ENCODE measurements around the gene RBMS3.

The RBMS3 gene

DNA sequence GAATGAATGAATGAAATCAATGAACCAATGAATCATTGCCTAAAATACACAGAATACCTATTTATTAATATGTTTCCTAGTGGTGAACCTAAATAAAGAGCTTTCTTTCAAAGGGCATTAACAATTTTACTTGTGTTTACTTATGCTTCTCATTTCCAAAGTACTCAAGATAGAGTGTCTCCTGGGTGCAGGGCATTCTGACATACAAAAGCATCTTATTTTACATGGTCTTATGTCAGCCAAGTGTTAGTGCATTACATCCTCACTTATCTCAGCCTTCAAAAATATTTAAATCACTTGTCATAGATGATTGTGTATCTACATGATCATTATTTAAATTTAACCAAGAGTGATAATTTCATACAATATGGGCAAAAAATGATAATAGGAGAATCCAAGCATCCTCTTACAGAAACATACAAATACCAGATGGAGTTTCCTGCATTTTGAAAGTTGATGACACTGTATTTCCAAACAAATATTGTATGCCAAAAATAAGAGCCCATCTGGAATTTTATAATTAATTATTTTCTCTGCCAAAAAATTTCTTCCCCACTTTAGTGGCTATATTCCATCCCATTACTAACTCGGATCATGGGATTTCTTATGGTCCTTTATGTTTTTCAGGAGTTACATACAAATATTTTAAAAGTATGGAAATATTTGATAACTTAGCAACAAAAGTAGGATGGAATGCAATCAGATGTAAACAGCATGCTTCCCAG lies 279.0 kb downstream of the RBMS3 start:
- DNase-seq (ENCODE audit: low read depth in 1 of 2, low spot score in 1 of 2), result no peak

DNA sequence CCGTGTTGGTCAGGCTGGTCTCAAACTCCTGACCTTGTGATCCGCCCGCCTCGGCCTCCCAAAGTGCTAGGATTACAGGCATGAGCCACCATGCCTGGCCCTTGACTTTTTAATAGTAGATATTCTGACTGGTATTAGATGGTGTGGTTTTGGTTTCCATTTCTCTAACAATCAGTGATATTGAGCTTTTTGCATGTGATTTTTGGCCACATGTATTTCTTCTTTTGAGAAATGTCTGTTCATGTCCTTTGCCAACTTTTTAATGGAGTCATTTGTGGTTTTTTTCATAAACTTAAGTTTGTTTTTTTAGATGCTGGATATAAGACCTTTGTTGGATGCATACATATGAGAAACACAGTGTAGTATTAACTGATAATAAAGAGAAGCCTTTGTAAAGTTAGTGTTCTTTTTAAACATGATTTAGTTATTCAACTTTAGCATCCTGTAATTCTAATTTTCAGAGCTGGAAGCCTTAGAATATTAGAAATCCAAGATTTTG lies 280.8 kb downstream of the RBMS3 start:
- DNase-seq (ENCODE audit: low read depth in 1 of 2, low spot score in 1 of 2), result no peak

DNA sequence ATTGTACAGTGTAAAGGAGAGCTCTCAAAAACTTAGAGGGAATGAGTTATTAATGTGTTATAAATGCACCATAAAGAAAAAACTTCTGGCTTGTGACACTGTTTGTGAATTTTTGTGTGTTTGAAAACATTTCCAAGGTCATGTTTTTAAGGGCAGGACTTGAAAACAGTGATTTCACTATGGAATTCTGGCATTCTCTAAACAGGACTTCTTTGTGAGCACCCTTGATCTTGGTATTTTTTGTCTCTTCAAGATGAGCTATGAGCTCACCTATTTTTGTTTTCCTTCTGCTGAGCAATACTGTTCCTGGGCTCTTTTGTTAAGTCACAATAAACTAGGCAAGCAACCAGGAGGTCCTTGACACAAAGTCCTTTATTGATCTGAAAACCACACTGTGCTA lies 284.4 kb downstream of the RBMS3 start:
- DNase-seq (ENCODE audit: low read depth in 1 of 2, low spot score in 1 of 2), result no peak

DNA sequence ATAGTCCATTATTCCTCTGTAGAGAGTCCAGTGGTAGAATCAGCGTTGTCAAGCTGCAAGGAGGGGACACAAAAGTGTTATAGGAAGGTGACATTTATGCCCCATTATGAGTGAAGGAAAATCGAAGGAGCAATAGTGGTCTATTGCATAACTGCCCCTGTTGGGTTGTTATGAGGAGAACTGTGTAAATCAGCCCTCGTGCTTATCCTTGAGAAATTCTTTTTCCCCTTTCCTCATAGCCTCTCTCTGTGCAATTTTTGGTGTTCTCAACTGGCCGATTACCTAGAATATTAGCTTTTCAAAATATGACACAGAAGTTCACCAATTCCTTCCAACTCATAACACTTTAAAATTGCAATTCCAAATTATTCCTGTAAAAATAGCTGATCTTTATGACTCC lies 286.6 kb downstream of the RBMS3 start:
- no peak for DNase-seq (ENCODE audit: low read depth in 1 of 2, low spot score in 1 of 2)

DNA sequence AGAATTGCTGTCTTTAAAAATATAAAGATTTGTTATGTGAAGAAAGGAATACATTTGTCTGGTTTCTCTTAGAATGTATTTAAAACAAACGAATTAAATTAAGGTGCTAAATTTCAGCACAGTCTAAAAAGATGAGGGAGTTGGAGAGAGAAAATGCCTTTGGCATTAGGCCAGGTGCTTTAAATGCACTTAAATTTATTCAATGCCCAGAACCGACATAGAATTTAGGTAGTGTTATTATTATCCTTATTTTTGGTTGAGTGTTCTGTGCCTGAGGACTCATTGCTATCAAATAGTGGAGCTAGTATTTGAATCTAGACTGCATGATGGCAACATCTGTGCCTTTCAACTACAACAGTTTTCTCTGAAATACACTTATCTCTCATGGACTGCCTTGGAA lies 287.5 kb downstream of the RBMS3 start:
- no peak for DNase-seq (ENCODE audit: low read depth in 1 of 2, low spot score in 1 of 2)

DNA sequence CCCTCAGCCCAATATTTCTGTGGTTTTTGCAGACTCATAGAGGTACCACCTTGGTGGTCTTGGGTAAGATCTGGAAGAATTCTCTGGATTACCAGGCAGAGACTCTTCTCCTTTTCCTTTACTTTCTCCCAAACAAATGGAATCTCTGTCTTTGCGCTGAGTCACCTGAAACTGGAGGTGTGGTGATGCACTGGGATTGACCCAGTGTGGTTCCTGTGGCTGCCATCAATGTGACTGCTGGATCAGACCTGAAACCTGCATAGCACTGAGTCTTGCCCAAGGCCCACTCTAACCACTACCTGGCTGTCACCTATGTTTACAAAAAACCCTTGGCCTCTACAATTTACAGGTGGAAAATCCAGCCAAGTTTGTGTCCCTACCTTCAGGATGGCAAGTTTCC lies 295.3 kb downstream of the RBMS3 start:
- DNase-seq (ENCODE audit: low read depth in 1 of 2, low spot score in 1 of 2), result no peak

DNA sequence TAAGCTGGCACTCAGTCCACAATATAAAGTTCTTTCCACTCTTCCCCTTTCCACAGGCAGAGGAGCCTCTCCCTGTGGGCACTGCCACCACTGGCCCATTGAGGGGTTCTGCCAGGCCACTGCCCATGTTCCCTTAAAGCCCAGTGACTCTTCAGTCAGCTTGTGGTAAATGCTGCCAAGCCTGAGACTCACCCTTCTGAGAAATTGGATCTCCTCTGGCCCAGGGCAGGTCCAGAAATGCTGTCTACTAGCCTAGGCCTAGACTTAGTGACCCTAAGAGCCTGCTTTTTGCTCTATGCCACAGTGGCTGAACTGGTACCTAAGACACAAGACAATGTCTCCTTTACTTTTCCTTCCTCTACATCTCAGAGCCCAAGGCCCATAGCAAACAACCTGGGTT lies 295.8 kb downstream of the RBMS3 start:
- no peak for DNase-seq (ENCODE audit: low read depth in 1 of 2, low spot score in 1 of 2)

DNA sequence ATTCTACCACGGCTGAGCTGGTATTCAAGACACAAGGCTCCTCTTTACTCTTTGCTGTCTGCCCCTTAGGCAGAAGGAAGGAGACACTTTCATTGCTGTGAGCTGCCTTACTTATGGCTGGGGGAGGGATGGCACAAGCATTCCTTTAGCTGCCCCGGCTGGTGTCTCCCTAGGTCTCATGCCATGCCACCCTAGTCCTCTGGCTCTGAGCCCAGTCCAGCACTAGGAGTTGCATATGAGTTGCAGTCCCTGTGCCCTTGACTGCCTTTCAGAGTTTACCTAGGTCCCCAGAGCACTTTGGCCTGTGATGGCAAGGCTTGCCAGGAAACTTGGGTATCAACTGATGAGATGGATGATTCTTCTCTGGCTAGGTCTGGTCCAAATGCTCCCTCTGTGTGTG lies 296.4 kb downstream of the RBMS3 start:
- DNase-seq (ENCODE audit: low read depth in 1 of 2, low spot score in 1 of 2), result no peak

DNA sequence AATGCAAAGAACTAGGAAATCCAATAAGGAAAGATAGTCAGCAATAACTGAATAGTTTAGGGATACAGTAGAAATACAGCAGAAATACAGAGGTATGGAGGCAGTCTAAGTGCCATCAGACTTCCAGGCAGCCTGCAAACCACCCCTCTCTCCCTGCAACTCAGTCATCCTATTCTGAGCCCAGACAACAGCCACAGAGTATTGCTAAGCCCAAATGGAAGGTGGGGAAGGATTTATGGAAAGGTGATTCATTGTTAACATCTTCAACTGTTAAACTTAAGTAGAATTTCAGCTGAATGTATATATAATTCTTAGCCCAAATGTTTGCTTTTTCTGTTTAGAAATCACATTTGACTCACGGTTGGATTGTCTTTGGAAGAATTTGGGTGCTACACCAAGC lies 300.4 kb downstream of the RBMS3 start:
- no peak for DNase-seq (ENCODE audit: low read depth in 1 of 2, low spot score in 1 of 2)

DNA sequence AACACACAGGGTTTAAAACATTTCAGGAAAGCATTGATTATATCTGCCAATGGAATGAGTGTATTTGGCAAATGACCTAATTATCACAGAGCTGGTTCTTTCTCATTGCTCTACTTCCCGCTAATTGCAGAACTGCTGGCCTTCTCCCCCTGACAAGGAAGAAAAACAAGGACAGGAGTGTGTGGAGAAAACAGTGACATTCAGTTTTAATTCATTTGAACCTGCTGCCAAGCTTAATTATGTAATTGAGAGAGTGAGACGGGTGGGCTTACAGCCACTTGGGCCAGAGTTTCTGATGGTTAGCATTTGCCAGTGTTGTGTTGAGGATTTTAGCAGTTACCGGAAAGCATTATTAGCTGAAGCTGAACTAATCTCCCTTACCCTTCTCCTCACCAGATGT lies 301.4 kb downstream of the RBMS3 start:
- DNase-seq (ENCODE audit: low read depth in 1 of 2, low spot score in 1 of 2), result no peak

DNA sequence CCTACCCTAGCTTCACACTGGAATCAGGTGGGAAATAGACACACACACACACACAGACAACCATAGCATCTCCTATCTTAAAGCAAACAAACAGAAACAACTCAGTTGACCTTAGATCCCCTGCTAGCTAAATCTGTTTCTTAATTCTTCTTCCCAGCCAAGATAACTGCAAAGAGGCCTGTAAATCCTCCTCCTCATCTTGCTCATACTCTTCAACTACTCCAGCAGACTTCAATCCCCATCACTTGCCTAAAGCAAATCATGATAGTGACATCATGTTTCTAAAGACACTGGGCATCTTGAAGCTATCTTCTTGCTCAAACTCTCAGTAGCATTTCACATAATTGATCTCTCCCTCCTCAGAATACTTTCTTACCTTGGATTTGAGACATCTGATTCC lies 303.0 kb downstream of the RBMS3 start:
- DNase-seq (ENCODE audit: low read depth in 1 of 2, low spot score in 1 of 2), result no peak

DNA sequence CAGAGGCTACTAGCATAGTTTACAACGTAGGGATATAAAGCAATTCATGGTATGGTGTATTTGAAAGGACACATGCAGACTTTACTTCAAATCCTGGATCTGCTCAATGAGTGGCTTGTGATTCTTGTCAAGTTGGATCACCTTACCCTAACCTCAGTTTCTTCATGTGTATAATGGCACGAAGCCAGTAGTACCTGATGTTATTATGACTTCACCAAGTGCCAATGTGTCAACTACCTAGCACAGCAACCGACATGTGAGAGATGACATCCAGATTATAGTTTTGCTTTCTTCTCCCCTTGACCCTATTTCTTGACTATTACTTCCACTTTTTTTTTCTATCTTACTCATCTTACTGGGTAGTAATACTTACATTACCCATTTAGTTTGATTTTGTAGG lies 304.5 kb downstream of the RBMS3 start:
- DNase-seq (ENCODE audit: low read depth in 1 of 2, low spot score in 1 of 2), result no peak

DNA sequence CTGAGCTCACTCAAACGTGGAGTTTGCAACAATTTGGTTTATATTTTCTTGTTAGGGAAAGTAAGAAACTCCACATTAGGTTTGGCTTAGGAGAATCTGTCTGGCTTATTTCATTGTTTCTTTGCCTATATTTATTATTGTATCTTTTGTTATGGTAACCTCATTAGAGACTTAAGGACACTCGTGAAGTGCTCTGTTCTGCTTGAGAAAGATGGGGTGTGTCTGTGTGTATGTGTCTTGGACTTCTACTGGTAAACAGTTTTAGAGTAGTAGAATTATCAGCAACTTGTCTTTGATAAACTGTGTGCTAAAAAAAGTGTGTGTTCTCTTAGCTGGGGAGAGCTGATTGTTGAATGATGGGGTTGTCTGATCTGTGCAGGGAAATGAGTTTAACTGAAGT lies 306.5 kb downstream of the RBMS3 start:
- no peak for DNase-seq (ENCODE audit: low read depth in 1 of 2, low spot score in 1 of 2)

DNA sequence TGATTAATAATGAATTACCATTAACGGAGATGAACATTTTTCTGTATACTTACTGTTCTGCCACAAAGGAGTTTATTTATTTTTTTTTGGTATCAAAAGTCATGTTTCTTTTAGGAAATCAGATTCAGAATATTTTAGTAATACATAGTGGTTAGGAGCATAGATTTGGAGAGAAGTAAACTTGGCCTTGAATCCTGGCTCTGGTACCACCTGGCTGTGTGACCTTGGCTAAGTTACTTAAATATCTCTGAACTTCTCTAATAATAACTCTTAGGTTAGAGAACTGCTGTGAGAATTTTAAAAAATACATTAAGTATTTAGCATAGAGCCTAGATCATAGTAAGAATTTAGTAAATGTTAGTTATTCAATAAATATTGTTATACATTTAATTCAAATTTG lies 309.1 kb downstream of the RBMS3 start:
- DNase-seq (ENCODE audit: low read depth in 1 of 2, low spot score in 1 of 2), result no peak

DNA sequence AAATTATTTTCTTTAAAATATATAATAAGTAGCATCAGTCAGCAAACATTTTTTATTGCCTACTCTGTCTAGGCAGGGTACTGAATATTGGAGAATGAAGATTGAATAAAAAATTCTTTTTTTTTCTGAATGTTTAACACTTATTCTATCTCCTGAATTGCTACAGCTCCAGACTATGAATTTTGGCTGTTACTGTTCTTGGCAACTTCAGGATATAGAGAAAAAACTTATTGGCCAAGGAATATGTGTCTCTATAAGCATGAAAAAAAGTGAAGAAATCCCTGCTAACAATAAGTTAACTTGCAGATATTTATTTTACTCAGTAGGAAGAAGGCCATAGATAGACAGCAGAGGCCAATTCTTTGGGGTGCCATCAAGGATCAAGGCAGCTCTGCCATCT lies 309.6 kb downstream of the RBMS3 start:
- DNase-seq (ENCODE audit: low read depth in 1 of 2, low spot score in 1 of 2), result no peak

DNA sequence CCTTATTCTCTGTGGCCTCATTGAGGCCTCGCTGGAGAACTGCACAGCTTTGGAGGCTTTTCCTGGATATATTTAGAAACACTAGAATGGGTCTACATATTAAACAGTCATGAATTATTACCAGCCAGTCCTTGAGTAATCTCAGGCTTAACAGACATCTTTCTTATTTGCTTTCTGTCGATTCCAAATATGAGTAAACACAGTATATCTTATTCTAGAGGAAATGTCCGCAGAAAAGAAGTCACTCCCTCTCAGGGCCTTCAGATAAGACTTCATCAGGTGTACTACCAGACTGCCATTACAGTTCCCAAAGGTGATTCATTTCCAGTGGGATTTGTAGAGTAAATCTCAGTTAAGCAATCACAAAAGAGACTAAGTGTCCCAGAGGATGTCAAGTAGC lies 310.7 kb downstream of the RBMS3 start:
- no peak for DNase-seq (ENCODE audit: low read depth in 1 of 2, low spot score in 1 of 2)

DNA sequence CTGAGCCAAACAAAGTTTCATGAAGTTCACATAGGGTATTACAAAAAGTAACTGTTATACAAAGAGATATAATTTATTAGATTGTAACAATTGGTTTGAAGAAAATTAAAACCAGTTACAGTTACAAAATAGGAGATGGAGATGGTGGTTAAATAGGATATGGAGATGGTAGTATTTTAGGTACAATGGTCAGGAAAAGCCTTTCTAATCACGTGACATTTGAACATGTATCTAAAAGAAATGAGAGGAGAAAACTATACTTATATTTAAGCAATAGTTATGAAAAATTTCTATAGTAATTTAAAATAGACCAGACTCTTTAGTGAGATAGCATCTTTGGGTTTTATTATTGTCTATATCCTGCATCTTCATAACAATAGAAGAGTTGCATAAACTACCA lies 312.9 kb downstream of the RBMS3 start:
- no peak for DNase-seq (ENCODE audit: low read depth in 1 of 2, low spot score in 1 of 2)

DNA sequence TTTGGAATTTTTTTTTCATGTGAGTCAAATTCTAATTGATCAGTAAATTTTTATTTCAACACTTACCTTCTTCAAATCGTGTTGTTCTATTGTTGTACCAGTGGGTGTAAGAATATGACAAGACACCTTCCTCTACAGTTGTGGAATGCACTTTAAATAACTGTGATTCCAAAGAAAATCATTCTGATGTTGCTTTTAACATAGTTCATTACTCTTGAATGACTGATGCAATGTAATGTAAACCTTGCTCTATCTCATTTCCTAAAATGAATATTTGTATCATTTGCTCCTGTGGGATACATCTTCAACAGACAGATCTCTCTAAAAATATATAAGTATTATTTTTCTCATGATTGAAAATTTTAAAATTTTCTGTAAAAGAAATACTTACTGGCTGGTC lies 313.4 kb downstream of the RBMS3 start:
- DNase-seq (ENCODE audit: low read depth in 1 of 2, low spot score in 1 of 2), result no peak

DNA sequence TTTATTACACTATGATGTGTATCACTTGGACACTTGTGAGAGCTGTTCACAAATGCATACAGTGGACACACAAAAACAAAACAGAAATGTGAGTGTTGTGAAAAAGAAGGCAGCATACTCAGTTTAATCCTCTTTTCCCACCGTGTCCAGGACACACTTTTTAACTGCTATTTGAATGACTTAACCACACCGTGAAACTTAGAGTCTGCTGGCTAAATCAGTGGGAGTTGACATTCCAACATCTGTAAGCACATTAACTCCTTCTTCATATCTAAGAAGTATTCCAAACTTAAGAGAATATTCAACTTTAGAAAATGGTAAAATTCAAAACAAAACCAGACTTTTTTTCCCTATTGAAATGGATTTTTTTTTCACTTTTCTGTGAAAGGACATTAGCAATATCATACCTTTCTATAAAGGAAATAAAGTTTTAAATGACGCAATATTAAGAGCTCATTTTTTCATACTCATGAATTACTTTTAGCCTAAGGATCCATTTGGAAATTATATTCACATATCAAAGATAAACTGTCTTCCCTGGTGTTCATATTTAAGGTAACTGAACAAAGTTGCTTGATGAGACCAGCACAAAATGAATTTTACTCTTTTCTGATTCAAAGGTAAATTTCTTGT lies 316.6 kb downstream of the RBMS3 start:
- no peak for DNase-seq (ENCODE audit: low read depth in 1 of 2, low spot score in 1 of 2)

DNA sequence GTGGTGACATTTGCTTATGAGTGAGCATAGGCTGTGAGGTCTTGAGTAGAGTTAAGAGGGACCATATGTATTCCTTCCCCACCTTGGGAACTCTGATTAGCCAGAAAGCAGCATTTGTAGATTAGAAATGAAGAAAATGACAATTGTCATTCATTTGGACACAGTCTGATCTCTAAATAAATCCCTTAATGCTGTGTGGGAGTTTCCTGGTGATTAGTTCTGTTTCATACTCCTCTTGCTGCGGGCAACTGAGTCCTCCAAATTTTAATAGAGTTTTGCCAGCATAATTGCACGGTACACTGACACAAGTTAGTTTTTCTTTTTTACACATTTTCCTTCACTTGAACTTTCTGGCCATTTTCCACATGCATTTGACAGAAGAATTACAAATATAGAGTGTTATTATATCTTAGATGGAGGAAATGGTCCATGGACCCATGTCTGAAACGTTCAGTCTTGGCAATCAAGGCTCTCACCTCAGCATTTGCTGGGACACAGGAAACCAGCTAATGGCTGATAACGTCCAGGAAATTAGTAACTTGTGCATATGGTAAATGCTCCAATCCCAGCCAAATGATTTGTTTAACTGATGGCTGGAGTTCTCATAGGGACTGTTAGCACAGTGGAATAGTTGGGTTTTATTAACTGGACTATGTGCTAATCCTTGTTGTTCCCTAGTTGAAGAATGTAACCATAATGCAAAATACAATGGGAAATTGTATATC lies 321.2 kb downstream of the RBMS3 start:
- DNase-seq (ENCODE audit: low read depth in 1 of 2, low spot score in 1 of 2), result no peak

DNA sequence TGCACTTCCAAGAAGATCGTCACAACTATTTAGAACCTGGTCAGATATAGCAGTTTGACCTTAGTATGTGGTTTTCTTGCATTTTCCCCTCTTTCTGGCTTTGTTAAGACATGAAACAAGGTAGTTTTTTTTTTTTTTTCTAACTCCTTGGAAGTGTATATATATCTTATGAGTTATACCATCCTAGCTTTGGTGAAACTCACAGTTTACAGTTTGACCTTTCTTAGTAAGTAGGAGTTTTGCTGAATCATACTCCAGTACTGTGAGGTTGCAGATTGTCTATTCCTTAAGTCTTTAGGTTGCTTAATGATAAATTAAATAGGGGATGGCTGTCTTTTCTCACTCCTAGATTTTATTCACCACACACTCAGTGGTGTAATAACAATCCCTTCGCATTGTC lies 325.0 kb downstream of the RBMS3 start:
- DNase-seq (ENCODE audit: low read depth in 1 of 2, low spot score in 1 of 2), result no peak

DNA sequence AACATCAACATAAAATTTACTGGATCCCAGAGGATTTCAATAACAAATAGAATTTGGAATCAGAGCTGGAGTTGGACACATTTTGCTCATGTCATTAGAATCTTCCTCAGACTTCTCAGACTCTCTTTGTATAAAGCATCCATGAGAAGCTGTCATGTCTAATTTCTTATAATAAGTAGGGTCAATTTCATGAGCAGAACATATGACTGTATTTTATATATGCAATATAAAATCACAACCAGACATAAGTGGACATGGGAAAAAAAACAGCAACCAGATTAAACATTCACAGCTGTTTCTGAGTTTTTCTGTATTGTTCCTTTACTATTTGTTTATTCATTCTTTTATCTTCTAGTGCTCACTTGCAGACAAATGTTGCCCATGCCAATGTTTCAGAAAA lies 325.5 kb downstream of the RBMS3 start:
- DNase-seq (ENCODE audit: low read depth in 1 of 2, low spot score in 1 of 2), result no peak

Measured in activated T-helper 1 cell treated with anti-CD3 and anti-CD28 coated beads, Interleukin-2, amount 50 U/mL, for 16 hours (primary cell).